OCI-LY1 (cell line): ENCODE measurements around the gene SIK1.

Experiments used
- CTCF ChIP-seq: fragments of 200-600 bp; sonication (generic), shearing (Covaris generic); IDR thresholded peaks from 2 replicates; pipeline ENCODE4 v1.5.1; 2017; ENCODE audit warnings: mild to moderate bottlenecking, antibody characterized with exemption, low read length, moderate library complexity, mixed read lengths
- EZH2 ChIP-seq: fragments of 200-600 bp; sonication (generic), shearing (Covaris generic); IDR thresholded peaks from 2 replicates; pipeline ENCODE4 v1.8.0; 2017; ENCODE audit warnings: borderline replicate concordance, mixed run types, mild to moderate bottlenecking, antibody characterized with exemption, low read length, moderate library complexity, mixed read lengths

- TF ChIP-seq CTCF (no peak), EZH2 (no peak)
Observed at GRCh38 chr21:43370888-43371570, 55.9 kb downstream of the SIK1 start.
